IMR-90 (cell line): ENCODE results near the gene LATS2. TPM values are rescaled to one million over a fixed set of nuclear protein-coding genes. Genes with fewer than 3 reads are reported as not detected.

Experiments used
- ATAC-seq: fragments of 200-7000 bp; cut with Tn5 transposase; 2 replicates; pipeline ENCODE4 v1.9.1; 2020; ENCODE audit warnings: low read depth, mild to moderate bottlenecking, moderate library complexity
- BruUV-seq: library from RNA; stranded (reverse); fragments of 400-500 nt; replicated peaks from 2 replicates; lab custom pipeline; 2021; lab: Mats Ljungman, UMichigan
- CTCF ChIA-PET: fragments of 300-600 bp; formaldehyde crosslinking; extraction: SDS; loops from one replicate; lab custom pipeline; 2021; ENCODE audit warnings: antibody characterized with exemption; lab: Yijun Ruan, JAX
- POLR2A ChIA-PET: fragments of 300-600 bp; sonication (Branson Sonifier 250); formaldehyde crosslinking; loops from one replicate; lab custom pipeline; 2022; ENCODE audit warnings: antibody characterized with exemption; ENCODE audit not compliant: unreplicated experiment; lab: Charles Lee
- DNase-seq: peaks from one replicate; pipeline ENCODE4 v3.0.0; 2013
- H2AFZ ChIP-seq: replicated peaks from 2 replicates; pipeline ENCODE3; 2013; ENCODE audit warnings: low read length, mild to moderate bottlenecking; ENCODE audit not compliant: poor library complexity
- H2AK5ac ChIP-seq: 2 replicates; pipeline ENCODE4 v1.6.1; 2013; ENCODE audit warnings: low read depth, low read length, inconsistent platforms
- H2AK9ac ChIP-seq: replicated peaks from 2 replicates; pipeline ENCODE3; 2013; ENCODE audit warnings: mild to moderate bottlenecking, low read depth, low read length, moderate library complexity; ENCODE audit not compliant: poor library complexity
- H2BK120ac ChIP-seq: 2 replicates; pipeline ENCODE4 v1.6.1; 2013; ENCODE audit warnings: low read depth, low read length, inconsistent platforms
- H2BK15ac ChIP-seq: 3 replicates; pipeline ENCODE4 v1.6.1; 2013; ENCODE audit warnings: low read depth, low read length, inconsistent platforms
- H2BK20ac ChIP-seq: 2 replicates; pipeline ENCODE4 v1.6.1; 2013; ENCODE audit warnings: low read depth, mild to moderate bottlenecking, inconsistent platforms, low read length, moderate library complexity
- H2BK5ac ChIP-seq: 2 replicates; pipeline ENCODE4 v1.6.1; 2013; ENCODE audit warnings: mild to moderate bottlenecking, low read depth, low read length, inconsistent platforms; ENCODE audit not compliant: poor library complexity, severe bottlenecking
- H3K14ac ChIP-seq: replicated peaks from 2 replicates; pipeline ENCODE4 v1.6.1; 2013; ENCODE audit warnings: low read depth, low read length, inconsistent platforms
- H3K18ac ChIP-seq: 2 replicates; pipeline ENCODE4 v1.6.1; 2013; ENCODE audit warnings: low read depth, low read length, control low read depth
- H3K23ac ChIP-seq: 2 replicates; pipeline ENCODE4 v1.6.1; 2013; ENCODE audit warnings: low read depth, low read length, inconsistent platforms
- H3K27ac ChIP-seq: 2 replicates; pipeline ENCODE4 v1.5.1; 2013; ENCODE audit warnings: mild to moderate bottlenecking, control low read depth, low read length; ENCODE audit not compliant: insufficient read depth
- H3K27me3 ChIP-seq: 2 replicates; pipeline ENCODE4 v1.6.1; 2013; ENCODE audit warnings: low read length; ENCODE audit not compliant: control insufficient read depth, insufficient read depth
- H3K36me3 ChIP-seq: 2 replicates; pipeline ENCODE4 v1.6.1; 2013; ENCODE audit warnings: low read length, mixed read lengths; ENCODE audit not compliant: control insufficient read depth, insufficient read depth
- H3K4ac ChIP-seq: 2 replicates; pipeline ENCODE4 v1.6.1; 2013; ENCODE audit warnings: low read depth, low read length, inconsistent platforms
- H3K4me1 ChIP-seq: 2 replicates; pipeline ENCODE4 v1.6.1; 2013; ENCODE audit warnings: low read length, mixed read lengths; ENCODE audit not compliant: control insufficient read depth, insufficient read depth
- H3K4me2 ChIP-seq: 2 replicates; pipeline ENCODE4 v1.6.1; 2013; ENCODE audit warnings: low read depth, mild to moderate bottlenecking, control low read depth, low read length, moderate library complexity
- H3K4me3 ChIP-seq: 2 replicates; pipeline ENCODE4 v1.5.1; 2013; ENCODE audit warnings: low read depth, mild to moderate bottlenecking, control low read depth, low read length, moderate library complexity; ENCODE audit not compliant: insufficient read depth
- H3K56ac ChIP-seq: 2 replicates; pipeline ENCODE4 v1.6.1; 2013; ENCODE audit warnings: low read length, inconsistent platforms; ENCODE audit not compliant: insufficient read depth; ENCODE audit errors: extremely low read depth
- H3K79me1 ChIP-seq, 2 experiments: 2 replicates each; pipeline ENCODE4 v1.6.1; 2013; ENCODE audit warnings: low read length in 2 of 2, inconsistent platforms in 1 of 2, low read depth in 1 of 2
- H3K9ac ChIP-seq: 2 replicates; pipeline ENCODE4 v1.6.1; 2013; ENCODE audit warnings: low read depth, low read length, control low read depth
- H3K9me1 ChIP-seq: 2 replicates; pipeline ENCODE4 v1.6.1; 2013; ENCODE audit warnings: low read length, inconsistent platforms; ENCODE audit not compliant: insufficient read depth
- H3K9me3 ChIP-seq: 2 replicates; pipeline ENCODE4 v1.6.1; 2013; ENCODE audit warnings: low read length; ENCODE audit not compliant: control insufficient read depth, insufficient read depth
- H4K20me1 ChIP-seq: 2 replicates; pipeline ENCODE4 v1.6.1; 2013; ENCODE audit warnings: low read length, inconsistent platforms; ENCODE audit not compliant: insufficient read depth
- H4K5ac ChIP-seq: 2 replicates; pipeline ENCODE4 v1.6.1; 2013; ENCODE audit warnings: mild to moderate bottlenecking, low read depth, low read length, control low read depth
- H4K8ac ChIP-seq, 2 experiments: 2 replicates each; pipeline ENCODE4 v1.6.1; 2013; ENCODE audit warnings: low read depth in 2 of 2, low read length in 2 of 2, control low read depth in 1 of 2, inconsistent platforms in 1 of 2
- H4K91ac ChIP-seq: 2 replicates; pipeline ENCODE4 v1.6.1; 2013; ENCODE audit warnings: low read depth, low read length, inconsistent platforms; ENCODE audit not compliant: insufficient read depth
- CHD1 ChIP-seq: IDR thresholded peaks from 2 replicates; pipeline ENCODE4 v1.6.1; 2012; ENCODE audit warnings: low read depth, low read length, improper control_type of control experiment
- CTCF ChIP-seq: conservative IDR thresholded peaks from 2 replicates; pipeline ENCODE4 v1.5.1; 2012; ENCODE audit warnings: mild to moderate bottlenecking, low read depth, low read length, improper control_type of control experiment
- MXI1 ChIP-seq: IDR thresholded peaks from 2 replicates; pipeline ENCODE4 v1.6.1; 2012; ENCODE audit warnings: low read depth, mild to moderate bottlenecking, low read length, moderate library complexity, borderline replicate concordance
- NFE2L2 ChIP-seq: fragments of 150-350 bp; IDR thresholded peaks from 2 replicates; pipeline ENCODE4 v1.6.1; 2016; ENCODE audit warnings: low read depth, mild to moderate bottlenecking, low read length
- POLR2A ChIP-seq: IDR thresholded peaks from 2 replicates; pipeline ENCODE4 v1.6.1; 2012; ENCODE audit warnings: mild to moderate bottlenecking, low read depth, low read length
- WGBS, 2 experiments: methylation state at CpG; one replicate each; pipeline versions ENCODE4 v1.1.5 to v1.1.7; 2013; ENCODE audit warnings: missing lambda C conversion rate in 2 of 2; ENCODE audit not compliant: insufficient read length in 1 of 2; ENCODE audit errors: extremely low coverage in 2 of 2; 5-methylcytosine and 5-hydroxymethylcytosine counted together
- dilution Hi-C: fragments of 300-500 bp; cut with HindIII; formaldehyde crosslinking; loops from one replicate; pipeline ENCODE4 v1.14.3; 2018; ENCODE audit warnings: low sequenced_read_pairs; ENCODE audit not compliant: unreplicated experiment
- in situ Hi-C: fragments of 300-500 bp; cut with MboI; formaldehyde crosslinking; loops from 3 replicates; pipeline ENCODE4 v1.14.3; 2019; ENCODE audit warnings: low sequenced_read_pairs, inconsistent platforms, mixed read lengths
- intact Hi-C: fragments of 100-400 bp; cut with micrococcal nuclease; formaldehyde crosslinking; loops from 2 replicates; pipeline ENCODE4 v1.10.0; 2022
- polyA plus RNA-seq, 3 experiments: library from polyadenylated mRNA; depleted of rRNA; stranded (reverse); fragments of >200 nt; gene quantifications; 2 replicates each; pipeline ENCODE4 v1.2.3, GENCODE V29; 2012; ENCODE audit warnings: low replicate concordance in 1 of 3
- total RNA-seq: library from RNA; depleted of rRNA; stranded (reverse); fragments of >200 nt; gene quantifications from 2 replicates; pipeline ENCODE4 v1.2.3, GENCODE V29; 2012

Gene LATS2
- total and polyA plus RNA-seq, 2 of the 4 experiments (the other 2 are of a cell fraction): 12.7 to 22.4 TPM

- 81% methylated on average over 13 of the region's 35 CpGs; no CpG with 5 or more reads in 1 of the 2 experiments for WGBS, 2 experiments
- ChIA-PET CTCF (no interaction called here), POLR2A (interaction anchor here (0.6 kb wide), 1 partner anchor 187 kb away, joined by 3 read pairs; no protein-coding TSS in a partner anchor)
These were observed 1.6 kb downstream of the LATS2 start for GRCh38 chr13:21059641-21060337.

More at GRCh38 chr13:21059641-21060337, 1.6 kb downstream of the LATS2 start:
- peak overlapping the region; percentile 74 for H3K4me3 ChIP-seq
- H3K9me1 ChIP-seq: peaks cover 13% of the 10 kb centered on the region
- peak overlapping the region; percentile 74 for H3K4me2 ChIP-seq
- peak overlapping the region; percentile 31; the same call in 1 of the 2 replicates for H4K91ac ChIP-seq
- peak overlapping the region; percentile 95 for H3K27ac ChIP-seq
- H3K56ac ChIP-seq: peak overlapping the region; percentile 76
- H3K4me1 ChIP-seq: peaks cover 23% of the 10 kb centered on the region
- in situ Hi-C loops (no loop called here), intact Hi-C loops (loop anchor here (5.0 to 10.0 kb wide), 3 partner anchors 48 to 415 kb away; no protein-coding TSS in a partner anchor), dilution Hi-C loops (no loop called here)
- peak overlapping the region; percentile 88 for H3K9ac ChIP-seq
- peaks cover 0 to 20% of the 10 kb centered on the region in 2 experiments; a peak in 2 of 4 replicates for H3K79me1 ChIP-seq
- peak overlapping the region; percentile 96 for H2AK9ac ChIP-seq
- DNase-seq (peak; percentile 51), ATAC-seq (no peak; the same call in 1 of the 2 replicates)
- peaks cover 56% of the 10 kb centered on the region for H4K20me1 ChIP-seq
- H4K5ac ChIP-seq: 0 out of 2 replicates have a peak overlapping the region, but pooled peaks have one; percentile 6
- H3K14ac ChIP-seq: peak overlapping the region; percentile 91
- H4K8ac ChIP-seq: peak overlapping the region in 1 of 2 experiments; percentile 8; a peak in 1 of 4 replicates
- no peaks in the 10 kb centered on the region for H3K27me3 ChIP-seq
- H3K23ac ChIP-seq: peak overlapping the region; percentile 98
- peak overlapping the region; percentile 89 for H2AK5ac ChIP-seq
- H2BK20ac ChIP-seq: peak overlapping the region; percentile 42; the same call in 1 of the 2 replicates
- peak overlapping the region; percentile 88 for H3K4ac ChIP-seq
- peak overlapping the region; percentile 77 for H2AFZ ChIP-seq
- peaks cover 11% of the 10 kb centered on the region; the same call in 1 of the 2 replicates for H3K36me3 ChIP-seq
- H3K18ac ChIP-seq: peak overlapping the region; percentile 7; the same call in 1 of the 2 replicates
- H2BK15ac ChIP-seq: no peak overlapping the region
- H3K9me3 ChIP-seq: no peaks in the 10 kb centered on the region
- peak overlapping the region; percentile 99 for H2BK5ac ChIP-seq
- TF ChIP-seq POLR2A (no peak), NFE2L2 (no peak), CHD1 (no peak; the same call in 1 of the 2 replicates), CTCF (no peak), MXI1 (no peak)
- no TSS peak for BruUV-seq
- peak overlapping the region; percentile 46 for H2BK120ac ChIP-seq
